ENCODE data around the gene ST7L.
"Not testable (repeated sequence)": the region's sequence is repeated elsewhere in the genome, so short reads cannot be mapped to it uniquely, and the experiment has no call there.

Gene ST7L

GRCh38 chr1:112513112-112513870 lies 105.7 kb downstream of the ST7L start:
- DNase-seq: no peak

DNA sequence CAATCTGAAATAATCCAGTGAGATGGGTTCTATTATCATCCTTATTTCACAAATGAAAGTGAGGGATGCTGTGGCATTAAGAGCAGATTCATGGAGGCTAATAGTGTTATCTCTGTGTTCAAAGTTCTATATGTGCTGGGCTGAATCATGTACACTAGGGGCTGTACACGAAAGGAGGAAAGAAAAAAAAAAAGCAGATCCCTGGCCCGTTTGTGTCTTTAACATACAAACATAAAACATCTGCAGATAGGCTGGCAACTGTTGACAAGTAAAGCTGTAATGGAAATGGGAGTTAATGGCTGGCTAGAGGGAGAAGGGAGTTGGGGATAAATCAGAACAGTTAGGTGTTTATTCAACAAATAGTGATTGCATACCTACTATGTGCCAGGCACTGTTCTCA lies 107.0 kb downstream of the ST7L start:
- no peak for DNase-seq

GRCh38 chr1:112510340-112510739 lies 108.6 kb downstream of the ST7L start:
- DNase-seq: no peak

- no peak for DNase-seq
Measured at GRCh38 chr1:112509660-112510178, 109.2 kb downstream of the ST7L start.

GRCh38 chr1:112509005-112509659 lies 109.8 kb downstream of the ST7L start:
- peak; percentile 21 for DNase-seq

- DNase-seq: peak; percentile 68
Measured at GRCh38 chr1:112508278-112509004, 110.5 kb downstream of the ST7L start, which contains the start of gene WNT2B. WNT2B (plus strand) TSS chr1:112508965; CDS start chr1:112509263, 298 bp downstream.

DNA sequence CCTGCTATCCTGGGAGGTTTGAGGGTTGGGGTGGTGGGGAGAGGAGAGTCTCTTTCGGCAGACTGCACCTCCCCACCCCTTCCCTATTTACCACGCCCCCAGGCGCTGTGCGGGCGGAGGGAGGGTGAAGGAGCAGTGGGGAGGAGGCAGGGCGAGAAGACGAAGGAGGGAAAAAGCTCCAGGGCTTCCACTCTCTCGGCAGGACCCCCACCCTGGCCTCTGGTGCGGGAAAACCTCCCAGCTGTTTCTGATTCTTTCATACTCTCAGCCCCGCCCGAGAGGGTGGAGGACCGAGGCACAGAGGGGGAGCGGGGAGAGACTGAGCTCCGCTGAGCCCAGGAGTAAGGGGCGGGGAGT lies 111.0 kb downstream of the ST7L start:
- peak; percentile 28 for DNase-seq

GRCh38 chr1:112507336-112507735 lies 111.6 kb downstream of the ST7L start:
- no peak for DNase-seq

DNA sequence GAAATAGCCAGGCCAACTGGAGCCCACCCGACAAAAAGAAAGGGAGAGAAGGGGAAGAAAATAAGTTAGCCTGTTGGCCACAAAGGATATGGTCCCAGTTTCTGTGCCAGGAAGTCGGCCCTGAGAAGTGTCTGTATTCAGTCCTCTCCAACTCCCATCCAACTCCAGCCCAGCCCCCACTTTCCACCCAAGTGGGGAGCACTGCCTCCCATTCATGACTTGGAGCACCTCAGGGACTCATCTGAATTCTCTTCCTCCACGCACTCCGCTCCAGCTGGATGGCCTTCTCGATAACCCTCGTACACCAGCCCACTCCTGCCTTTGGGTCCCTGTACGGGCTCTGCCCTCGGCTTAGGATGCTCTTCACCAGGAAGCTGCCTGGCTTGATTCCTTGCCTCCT lies 112.2 kb downstream of the ST7L start:
- no peak for DNase-seq

DNA sequence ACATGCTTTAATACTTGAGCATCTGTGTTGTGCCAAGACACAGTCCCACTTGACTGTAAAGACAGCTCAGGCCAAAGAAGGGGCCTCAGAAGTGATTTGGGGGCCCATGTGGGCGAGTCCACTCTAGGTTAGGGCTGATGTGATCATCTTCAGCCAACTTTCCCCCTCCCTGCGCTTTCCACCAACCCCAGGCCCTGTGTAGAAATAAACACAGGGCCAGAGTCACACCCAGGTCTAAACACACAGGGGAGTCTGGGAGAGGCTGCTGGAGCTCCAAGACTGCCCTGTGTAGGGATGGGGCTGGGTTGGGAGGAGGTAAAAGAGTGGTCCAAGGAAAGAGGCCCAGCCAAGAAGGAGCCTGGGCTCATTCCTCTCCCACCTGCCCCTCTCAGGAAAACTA lies 112.6 kb downstream of the ST7L start:
- no peak for DNase-seq

DNA sequence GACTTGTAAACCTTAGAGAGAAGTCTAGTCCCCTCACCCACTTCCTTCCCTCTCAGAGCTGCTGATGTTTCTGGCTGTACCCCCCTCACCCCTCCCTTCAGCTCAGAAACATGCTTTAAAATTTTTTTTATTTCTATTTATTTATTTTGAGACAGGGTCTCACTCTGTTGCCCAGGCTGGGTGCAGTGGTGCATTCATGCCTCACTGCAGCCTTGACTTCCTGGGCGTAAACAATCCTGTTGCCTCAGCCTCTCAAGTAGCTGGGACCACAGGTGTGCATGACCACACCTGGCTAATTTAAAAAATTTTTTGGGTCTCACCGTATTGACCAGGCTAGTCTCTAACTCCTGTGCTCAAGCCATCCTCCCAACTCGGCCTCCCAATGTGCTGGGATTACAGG lies 113.1 kb downstream of the ST7L start:
- no peak for DNase-seq

DNA sequence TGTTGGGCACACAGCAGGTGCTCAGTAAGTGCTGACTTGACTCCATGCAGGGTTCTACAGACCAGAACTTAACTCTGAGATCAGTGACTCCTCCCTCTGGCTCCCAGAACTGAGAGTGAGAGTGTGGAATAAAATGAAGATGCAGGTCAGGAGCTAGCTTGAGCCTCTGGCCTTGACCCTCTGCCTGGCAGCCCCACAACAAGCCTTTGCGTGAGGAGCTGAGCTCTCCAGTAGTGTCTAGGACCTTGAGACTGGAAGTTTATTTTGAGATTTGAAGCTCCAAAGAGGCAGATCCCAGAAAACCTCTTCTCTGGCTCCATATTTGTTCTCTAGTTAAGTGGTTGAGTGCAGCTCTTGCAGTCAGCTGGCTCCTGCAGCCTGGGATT lies 113.5 kb downstream of the ST7L start:
- no peak for DNase-seq

- DNase-seq: no peak
Measured at GRCh38 chr1:112504661-112505399, 114.1 kb downstream of the ST7L start.

- DNase-seq: no peak
Measured at GRCh38 chr1:112504001-112504660, 114.8 kb downstream of the ST7L start.

GRCh38 chr1:112502826-112503225 lies 116.1 kb downstream of the ST7L start:
- DNase-seq: no peak

GRCh38 chr1:112501810-112502641 lies 116.9 kb downstream of the ST7L start:
- peak; percentile 66 for DNase-seq

DNA sequence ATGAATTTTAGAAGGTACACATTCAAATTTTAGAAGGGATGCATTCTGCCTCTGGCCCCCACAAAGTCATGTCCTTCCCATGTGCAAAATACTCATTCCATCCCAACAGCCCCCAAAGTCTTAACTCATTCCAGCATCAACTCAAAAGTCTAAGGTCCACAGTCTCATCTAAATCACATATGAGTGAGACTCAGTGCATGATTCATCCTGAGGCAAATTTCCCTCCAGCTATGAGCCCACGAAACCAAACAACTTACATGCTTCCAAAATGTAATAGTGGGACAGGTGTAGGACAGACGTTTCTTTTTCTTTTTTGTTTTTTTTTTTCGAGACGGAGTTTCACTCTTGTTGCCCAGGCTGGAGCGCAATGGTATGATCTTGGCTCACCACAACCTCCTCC lies 122.7 kb downstream of the ST7L start:
- no peak for DNase-seq

DNA sequence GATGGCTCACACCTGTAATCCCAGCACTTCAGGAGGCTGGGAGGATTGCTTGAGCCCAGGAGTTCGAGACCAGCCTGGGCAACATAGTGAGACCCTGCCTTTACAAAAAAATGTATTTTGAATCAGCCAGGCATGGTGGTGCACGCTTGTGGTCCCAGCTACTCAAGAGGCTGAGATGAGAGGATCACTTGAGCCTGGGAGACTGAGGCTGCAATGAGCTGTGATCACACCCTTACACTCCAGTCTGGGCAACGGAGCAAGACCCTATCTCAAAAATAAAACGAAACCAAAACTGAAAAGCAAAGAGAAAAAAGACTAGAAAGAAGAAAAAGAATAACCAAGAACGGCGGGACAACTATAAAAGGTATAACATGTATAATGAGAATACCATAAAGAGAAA lies 125.6 kb downstream of the ST7L start:
- no peak for DNase-seq

DNA sequence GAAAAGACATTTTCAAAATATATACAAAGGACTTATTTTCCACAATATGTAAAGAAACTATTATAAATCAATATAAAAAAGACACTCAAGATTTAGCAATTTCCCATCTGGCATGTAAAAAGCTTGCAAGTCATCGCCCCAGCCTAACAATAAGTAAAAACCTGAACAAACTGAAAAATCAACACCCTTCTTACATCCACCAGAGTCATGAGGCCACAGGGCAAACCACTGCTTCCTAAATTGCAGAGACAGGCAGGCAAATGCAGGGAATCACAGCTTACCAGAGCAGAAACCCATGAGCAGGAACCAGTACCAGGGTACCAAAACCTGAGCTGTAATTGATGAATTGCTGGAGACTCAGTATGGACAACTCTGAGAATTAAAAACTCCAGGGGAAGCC lies 126.9 kb downstream of the ST7L start:
- no peak for DNase-seq

DNA sequence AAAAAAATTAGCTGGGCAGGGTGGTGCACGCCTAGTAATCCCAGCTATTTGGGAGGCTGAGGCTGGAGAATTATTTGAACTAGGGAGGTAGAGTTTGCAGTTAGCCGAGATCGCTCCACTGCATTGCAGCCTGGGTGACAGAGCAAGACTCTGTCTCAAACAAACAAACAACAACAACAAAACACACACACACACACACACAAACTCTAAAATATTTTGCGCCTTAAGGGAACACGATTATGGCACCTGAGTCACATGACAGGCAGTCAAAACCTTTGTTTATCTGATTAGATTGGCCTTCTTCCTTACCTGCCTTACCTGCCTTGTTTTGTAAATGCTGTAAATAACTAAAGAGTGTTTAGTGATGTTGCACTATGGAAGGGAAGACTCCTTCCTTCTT lies 130.8 kb downstream of the ST7L start:
- no peak for DNase-seq

DNA sequence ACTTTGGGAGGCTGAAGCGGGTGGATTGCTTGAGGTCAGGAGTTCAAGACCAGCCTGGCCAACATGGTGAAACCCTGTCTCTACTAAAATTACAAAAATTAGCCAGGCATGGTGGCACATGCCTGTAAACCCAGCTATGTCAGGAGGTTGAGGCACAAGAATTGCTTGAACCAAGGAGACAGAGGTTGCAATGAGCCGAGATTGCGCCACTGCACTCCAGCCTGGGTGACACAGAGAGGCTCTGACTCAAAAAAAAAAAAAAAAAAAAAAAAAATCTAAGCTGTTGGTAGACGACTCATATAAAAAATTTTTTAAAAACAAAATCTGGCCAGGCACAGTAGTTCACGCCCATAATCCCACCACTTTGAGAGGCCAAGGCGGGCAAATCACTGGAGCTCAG lies 131.3 kb downstream of the ST7L start:
- DNase-seq: not testable (repeated sequence)

DNA sequence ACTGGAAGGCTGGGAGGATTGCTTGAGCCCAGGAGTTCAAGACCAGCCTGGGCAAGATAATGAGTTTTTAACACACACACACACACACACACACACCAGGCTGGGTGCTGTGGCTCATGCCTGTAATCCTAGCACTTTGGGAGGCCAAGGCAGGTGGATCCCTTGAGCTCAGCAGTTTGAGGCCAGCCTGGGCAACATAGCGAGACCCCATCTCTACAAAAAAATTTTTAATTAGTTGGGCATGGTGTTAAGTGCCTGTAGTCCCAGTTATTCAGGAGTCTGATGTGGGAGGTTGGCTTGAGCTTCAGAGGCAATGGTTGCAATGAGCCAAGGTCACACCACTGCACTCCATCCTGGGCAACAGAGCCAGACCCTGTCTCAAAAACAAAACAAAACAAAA lies 132.9 kb downstream of the ST7L start:
- not testable (repeated sequence) for DNase-seq

All from activated CD4-positive, alpha-beta T cell treated with anti-CD3 and anti-CD28 coated beads for 48 hours (primary cell).